Fibroblast of skin of left quadriceps (primary cell): ENCODE measurements around the gene ATL1.
A peak's percentile ranks its signal among the peaks of the same experiment; 100 is the strongest.
"Not testable (repeated sequence)": the region's sequence is repeated elsewhere in the genome, so short reads cannot be mapped to it uniquely, and the experiment has no call there.

Source experiments
- DNase-seq, 2 experiments: peaks; one replicate each; pipeline ENCODE4 v3.0.0-alpha.2; 2013; ENCODE audit warnings: low read depth in 2 of 2

The ATL1 gene

DNA sequence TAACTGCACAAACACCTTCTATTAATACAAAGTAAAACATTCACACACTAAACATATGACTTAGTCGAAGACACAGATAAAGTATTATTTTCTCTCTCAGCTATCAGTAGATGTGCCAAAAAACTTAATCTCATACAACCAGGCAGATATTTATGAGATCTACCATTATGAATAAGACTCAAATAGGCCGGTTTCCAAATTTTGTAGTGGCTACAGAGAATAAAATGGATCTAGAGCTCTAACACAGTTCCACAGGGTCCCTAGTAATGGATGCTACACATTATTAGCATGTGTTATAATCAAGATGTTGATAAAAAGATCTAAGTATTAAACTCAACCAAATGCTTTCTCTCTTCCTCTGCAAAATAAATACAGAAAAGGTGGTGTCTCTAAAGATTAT is 97.8 kb downstream of the ATL1 start:
- no peak for DNase-seq

DNA sequence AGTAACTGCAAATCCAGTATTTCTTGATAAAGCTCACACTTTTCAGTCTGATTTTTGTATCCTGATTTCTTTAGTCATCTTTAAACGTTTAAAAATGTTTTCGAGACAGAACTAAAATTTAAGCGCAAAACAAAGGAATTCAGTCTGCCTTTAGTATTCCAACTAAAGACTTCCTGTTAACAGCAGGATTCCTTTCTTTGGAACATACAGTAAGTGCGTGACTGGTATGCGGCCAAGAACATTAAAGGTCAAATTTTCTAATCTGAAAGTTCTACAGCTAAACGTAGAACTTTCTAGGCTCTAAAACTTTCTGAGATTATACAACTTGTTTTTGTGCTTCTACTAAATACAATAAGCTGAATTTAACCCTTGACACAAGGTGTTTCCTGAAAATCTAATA is 98.3 kb downstream of the ATL1 start:
- no peak for DNase-seq

DNA sequence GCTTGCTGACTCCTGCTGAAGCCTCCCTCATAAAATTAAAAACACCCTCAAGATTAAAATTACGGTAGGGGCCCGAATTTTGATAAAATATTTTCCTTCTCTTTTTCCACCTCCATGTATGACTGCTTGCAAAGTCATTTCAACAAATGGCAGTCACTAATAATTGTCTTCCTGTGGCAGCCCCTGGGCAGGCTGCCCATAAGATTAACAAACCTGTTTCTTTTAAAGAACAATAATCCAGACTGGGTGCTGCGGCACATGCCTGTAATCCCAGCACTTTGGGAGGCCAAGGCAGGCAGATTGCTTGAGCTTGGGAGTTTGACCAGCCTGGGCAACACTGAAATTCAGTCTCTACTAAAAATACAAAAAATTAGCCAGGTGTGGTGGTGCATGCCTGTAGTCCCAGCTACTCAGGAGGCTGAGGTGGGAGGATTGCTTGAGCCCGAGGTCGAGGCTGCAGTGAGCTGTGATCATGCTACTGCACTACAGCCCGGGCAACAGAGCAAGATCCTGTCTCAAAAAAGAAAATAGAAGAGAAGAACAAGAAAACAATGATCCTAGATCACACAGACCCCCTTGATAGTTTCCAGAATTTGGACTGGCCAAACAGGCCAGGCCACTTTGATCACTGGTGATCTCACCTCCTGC is 99.5 kb downstream of the ATL1 start:
- DNase-seq = no peak

DNA sequence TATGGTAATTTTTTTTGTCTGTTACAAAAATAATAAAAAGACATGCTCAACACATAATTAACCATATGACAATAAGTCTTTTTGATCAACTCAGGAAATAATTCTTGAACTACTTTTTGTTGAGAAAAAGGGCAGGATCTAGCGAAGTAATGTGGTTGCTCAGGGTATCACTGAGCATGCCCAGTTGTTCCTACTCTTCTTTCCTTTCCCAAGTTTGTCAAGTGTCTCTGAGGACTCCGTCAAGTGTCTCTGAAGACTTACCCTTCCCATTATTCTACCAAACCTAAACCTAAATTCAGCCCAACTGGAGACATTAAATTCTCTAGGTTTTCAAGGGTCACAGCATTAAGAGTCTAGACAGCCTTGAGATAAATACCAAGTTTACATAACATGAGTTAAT is 104.6 kb downstream of the ATL1 start:
- DNase-seq = not testable (repeated sequence)

GRCh38 chr14:50665300-50665699 is 105.4 kb downstream of the ATL1 start:
- DNase-seq = not testable (repeated sequence)

- DNase-seq = peak in 1 of 2 experiments; percentile 48
Observed at GRCh38 chr14:50666772-50667683, 107.1 kb downstream of the ATL1 start.

GRCh38 chr14:50667684-50667995 is 107.7 kb downstream of the ATL1 start:
- no peak for DNase-seq

DNA sequence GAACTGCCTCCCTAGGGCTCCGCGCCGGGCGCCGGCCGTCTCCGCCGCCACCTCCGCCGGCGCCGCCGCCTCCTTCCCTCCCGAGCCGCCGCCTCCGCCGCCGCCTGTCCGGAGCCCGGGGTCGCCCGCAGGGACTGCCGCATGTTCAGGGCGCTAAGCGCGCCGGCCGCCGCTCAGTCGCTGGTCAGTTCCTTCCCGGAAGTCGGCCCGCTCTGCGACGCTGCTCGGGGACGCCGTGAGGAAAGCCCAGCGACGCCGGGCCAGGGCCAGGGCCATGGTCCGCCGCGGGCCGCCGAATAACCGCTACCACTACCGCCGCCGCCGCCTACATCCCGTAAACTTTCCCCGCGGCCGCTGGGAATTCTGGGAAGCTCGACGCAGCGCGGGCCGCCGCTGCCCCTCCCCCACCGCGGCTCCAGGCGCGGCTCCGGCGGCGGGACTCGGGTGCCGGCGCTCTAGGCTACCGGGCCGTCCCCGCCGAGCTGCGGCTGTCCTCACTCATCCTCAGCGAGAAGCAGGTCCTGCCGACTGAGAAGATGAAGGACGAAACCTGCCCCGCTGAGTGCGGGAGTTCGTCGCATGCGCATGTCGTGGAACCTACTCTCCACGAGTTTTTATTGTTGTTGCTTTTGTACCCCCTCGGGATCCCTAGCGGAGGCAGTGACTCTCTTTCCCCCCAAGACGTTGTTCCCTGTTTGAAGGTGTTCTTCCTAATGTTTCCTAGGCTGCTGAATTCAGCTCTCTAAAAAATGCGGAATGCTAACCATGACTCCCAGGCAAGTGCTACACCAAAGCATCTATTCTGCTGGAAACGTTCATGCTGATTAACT is 108.3 kb downstream of the ATL1 start, which contains the start of gene SAV1:
TSS of gene SAV1 (minus strand) at position 311 of the 830 bp plus-strand sequence. CDS start 339 bp downstream, outside the sequence.
- peak; percentile 86 for DNase-seq

DNA sequence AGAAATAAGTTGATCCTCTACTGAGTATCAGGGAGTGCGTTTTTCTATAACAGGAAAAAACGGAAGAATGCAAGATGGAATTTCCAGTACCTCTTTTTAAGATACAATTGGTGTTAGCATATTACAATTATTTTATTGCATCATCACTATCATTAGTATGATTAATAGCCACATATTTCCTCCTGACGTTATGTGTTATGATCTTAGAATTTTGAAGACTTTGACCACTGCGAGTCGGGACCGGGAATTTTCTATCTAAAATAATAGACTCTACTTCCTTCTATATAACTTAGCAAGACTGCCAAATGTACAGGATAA is 108.8 kb downstream of the ATL1 start:
- no peak for DNase-seq

GRCh38 chr14:50669441-50669986 is 109.6 kb downstream of the ATL1 start:
- no peak for DNase-seq

GRCh38 chr14:50670196-50670865 is 110.4 kb downstream of the ATL1 start:
- no peak for DNase-seq

GRCh38 chr14:50670866-50671256 is 110.9 kb downstream of the ATL1 start:
- no peak for DNase-seq

- peak; percentile 64 to 66 for DNase-seq
Observed at GRCh38 chr14:50675597-50675996, 115.7 kb downstream of the ATL1 start.

GRCh38 chr14:50676814-50677516 is 117.0 kb downstream of the ATL1 start:
- no peak for DNase-seq

DNA sequence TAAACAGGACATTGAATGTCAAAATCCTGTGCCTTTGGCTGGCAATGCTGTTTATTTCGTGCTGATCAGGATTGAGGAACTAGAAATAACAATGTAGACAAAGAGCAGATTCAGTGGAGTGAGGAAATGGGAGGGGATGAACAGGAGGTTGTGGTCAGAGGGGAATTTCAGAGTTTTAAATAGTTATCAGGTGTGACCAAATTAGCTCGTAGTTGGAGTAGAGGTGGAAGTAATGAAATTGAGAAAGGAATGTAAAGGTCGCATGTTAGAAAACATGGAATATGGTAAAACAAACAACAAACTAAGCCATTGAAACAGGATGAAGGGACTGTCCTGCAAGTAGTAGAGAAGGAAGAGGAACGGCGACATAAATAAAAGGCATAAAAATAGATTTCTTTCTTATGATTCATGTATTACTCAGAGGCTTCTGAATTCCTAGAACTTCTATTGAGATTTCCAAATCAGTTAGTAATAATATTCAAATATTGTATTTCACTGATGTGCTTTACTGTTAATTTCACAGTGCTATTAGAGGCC is 117.7 kb downstream of the ATL1 start:
- peak; percentile 56 to 59 for DNase-seq

DNA sequence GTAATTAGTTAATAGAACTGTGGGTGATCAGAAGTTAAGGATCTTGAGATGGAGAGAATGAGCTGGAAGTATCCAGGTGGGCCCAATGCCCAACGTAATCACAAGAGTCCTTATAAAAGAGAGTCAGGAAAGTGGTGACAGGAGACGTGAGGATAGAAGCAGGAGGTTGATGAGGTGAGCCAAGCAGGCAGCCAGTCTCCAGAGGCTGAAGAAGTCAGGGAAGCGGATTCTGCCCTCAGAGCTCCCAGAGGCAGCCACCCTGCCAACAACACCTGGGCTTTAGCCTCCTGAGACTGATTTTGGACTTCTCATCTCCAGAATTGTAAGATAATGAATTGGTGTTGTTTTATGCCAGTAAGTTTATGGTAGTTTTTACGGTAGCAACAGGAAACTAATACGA is 118.2 kb downstream of the ATL1 start:
- no peak for DNase-seq

GRCh38 chr14:50679674-50680073 is 119.7 kb downstream of the ATL1 start:
- no peak for DNase-seq
